GM18520 (cell line): ENCODE data around the gene ST6GALNAC5.

Source experiments
- ATAC-seq: cut with Tn5 transposase; IDR thresholded peaks from one replicate; pipeline ENCODE4 v1.9.1; 2021; ENCODE audit not compliant: unreplicated experiment

The ST6GALNAC5 gene

DNA sequence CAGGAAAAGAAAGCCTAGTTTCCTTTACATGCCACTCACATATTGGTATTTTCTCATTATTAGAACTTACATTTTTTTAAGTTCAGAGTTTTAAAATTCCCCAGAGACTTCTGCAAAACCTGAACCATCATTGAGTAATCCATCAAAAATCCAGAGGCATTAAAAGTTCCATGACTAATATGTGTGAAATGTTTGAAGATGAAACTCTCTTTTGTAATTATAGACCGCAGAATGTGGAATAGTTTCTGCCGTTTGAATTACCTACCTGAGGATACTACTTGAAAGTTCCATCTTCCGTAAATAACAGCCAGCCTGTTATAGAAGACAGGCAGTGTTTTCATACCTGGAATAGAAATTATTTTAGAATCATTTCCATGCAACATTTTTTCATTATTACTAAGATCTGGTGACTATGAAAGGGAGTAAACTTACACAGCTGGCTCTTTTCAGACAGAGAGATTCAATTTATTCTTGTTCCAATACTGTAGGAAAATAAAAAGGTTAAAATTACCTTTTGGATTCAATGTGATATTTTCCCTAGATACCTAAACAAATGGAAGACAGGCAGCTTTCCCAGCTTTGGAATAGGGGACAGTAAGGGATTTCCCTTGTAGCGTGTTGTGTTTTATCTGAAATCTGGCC is 131.4 kb downstream of the ST6GALNAC5 start:
- no peak for ATAC-seq

- ATAC-seq = no peak
Observed at GRCh38 chr1:77007675-77008074, 140.4 kb downstream of the ST6GALNAC5 start.

GRCh38 chr1:77010937-77011336 is 143.7 kb downstream of the ST6GALNAC5 start:
- no peak for ATAC-seq

- no peak for ATAC-seq
Observed at GRCh38 chr1:77012066-77012465, 144.8 kb downstream of the ST6GALNAC5 start.

- ATAC-seq = no peak
Observed at GRCh38 chr1:77014073-77014788, 147.0 kb downstream of the ST6GALNAC5 start.

DNA sequence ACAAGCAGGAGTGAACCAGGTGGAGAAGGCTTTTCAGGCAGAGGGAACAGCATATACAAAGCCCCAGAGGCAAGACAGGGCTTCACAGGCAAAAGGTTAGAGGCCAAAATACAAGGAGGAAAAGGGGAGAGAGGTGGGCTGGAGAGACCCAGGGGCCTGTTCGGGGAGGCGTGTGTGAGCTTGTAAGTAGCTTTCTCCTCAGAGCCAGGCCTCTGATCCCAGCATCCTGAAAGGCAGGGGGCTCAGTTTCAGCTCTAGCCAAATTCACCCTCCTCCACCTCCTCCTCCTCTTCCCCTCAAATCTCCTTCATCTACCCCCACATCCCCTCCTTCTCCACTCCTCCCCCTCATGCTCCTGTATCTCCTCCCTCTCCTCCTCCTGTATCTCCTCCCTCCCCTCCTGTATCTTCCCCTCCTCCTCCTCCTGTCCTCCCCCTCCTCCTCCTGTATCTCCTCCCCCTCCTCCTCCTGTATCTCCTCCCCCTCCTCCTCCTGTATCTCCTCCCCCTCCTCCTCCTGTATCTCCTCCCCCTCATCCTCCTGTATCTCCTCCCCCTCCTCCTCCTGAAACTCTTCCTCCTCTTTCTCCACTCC is 148.6 kb downstream of the ST6GALNAC5 start:
- no peak for ATAC-seq

DNA sequence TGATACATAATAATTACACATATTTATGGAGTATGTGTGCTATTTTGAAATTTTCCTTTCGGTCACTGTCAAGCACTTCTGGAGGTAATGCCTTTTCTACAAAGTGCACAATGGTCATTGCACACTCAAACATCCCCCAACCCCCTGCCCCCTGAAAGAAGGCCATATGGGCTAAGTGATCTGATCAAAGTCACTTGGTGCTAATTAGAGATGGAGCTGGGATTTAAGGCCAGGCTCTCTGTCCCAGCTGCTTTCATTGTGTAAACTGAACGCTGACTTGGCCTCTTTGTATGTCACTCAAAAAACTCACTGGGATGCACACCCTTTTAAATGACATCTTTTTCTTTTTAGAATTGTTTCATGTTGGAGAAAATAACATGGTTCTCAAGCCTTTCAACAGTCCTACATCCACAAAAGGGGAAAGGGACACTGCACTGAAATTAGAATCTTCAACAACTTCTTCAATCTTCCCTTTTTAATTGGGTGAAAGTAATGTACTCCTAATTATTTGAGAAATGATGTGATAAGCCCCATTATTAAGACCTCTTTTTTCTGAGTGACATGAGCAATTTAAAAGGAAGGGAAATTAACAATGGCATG is 149.2 kb downstream of the ST6GALNAC5 start:
- no peak for ATAC-seq

DNA sequence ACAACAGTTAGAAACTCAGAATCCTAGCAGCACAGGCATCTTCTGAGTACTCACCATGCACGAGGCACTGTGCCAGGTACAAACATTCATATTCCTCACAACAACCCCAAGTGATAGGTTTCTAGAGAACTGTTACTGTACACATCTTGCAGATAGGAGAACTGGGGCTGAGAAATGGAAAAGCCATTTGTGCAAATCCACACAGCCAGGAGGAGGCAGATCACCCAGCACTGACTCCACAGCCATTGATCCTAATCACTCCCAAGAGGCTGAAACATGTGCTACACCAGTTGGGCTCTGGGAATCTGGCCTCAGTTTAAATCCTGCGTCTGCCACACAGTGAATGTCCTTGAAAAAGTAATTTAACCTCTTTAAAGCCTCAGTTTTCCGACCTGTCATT is 151.0 kb downstream of the ST6GALNAC5 start:
- no peak for ATAC-seq

GRCh38 chr1:77018761-77019160 is 151.5 kb downstream of the ST6GALNAC5 start:
- no peak for ATAC-seq

DNA sequence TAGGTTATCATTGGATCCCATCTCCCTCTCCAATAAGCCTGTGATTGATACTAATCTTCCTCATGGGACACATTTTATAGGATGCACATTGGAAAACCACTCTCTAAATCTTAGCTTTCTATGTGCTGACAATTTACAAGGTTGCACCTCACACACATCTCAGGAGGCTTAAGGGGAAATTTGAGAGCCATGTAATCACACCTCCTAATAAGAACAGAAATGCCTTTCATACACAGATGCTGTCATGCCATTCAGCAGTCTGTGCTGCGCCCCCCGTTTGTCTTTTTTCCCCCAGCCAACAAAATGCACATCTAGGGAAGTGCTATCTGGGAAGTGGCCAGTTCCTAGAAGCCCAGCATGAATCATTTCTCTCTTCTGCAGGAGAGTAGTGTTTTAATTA is 154.5 kb downstream of the ST6GALNAC5 start:
- ATAC-seq = no peak

- no peak for ATAC-seq
Observed at GRCh38 chr1:77024500-77024899, 157.2 kb downstream of the ST6GALNAC5 start.

- no peak for ATAC-seq
Observed at GRCh38 chr1:77025599-77025998, 158.3 kb downstream of the ST6GALNAC5 start.

DNA sequence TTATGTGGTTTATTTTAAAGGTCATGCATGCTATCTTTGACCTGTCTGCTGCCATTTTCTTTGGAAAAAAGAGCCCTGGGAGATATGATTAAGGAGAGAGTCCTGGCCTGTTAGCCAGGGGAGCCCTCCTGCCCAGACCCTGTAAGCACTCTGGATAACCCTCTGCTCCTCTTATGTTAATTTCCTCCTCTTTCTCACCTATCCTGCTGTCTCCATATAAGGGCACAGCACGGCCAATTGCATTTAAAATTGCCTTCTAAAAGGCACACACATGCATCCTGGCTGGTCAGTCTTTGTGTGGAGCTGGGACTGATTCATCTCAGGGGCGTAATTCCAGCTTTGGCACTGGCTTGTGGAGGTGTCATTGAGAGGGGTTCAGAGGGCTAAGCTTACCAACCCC is 158.9 kb downstream of the ST6GALNAC5 start:
- no peak for ATAC-seq

GRCh38 chr1:77026640-77027039 is 159.4 kb downstream of the ST6GALNAC5 start:
- no peak for ATAC-seq

DNA sequence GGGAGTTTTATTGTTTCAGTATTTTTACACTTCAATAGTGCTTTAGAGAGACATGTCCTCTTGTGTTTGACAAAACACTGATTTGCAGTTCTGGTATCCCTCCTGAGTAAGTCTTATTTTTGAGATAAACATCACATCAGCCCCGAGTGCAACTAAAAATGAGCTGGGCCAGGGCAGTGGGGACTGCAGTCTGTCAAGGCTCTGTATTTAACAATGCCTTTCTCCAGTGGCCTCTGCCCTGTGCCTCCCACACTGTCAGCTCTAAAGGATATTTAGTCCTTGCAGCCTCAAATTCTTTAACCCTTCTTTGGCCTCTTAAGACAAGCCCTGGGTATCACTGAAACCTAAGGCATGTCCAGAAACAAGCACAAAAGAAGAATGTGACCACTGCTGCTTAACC is 160.6 kb downstream of the ST6GALNAC5 start:
- no peak for ATAC-seq

- no peak for ATAC-seq
Observed at GRCh38 chr1:77030401-77031105, 163.3 kb downstream of the ST6GALNAC5 start.

DNA sequence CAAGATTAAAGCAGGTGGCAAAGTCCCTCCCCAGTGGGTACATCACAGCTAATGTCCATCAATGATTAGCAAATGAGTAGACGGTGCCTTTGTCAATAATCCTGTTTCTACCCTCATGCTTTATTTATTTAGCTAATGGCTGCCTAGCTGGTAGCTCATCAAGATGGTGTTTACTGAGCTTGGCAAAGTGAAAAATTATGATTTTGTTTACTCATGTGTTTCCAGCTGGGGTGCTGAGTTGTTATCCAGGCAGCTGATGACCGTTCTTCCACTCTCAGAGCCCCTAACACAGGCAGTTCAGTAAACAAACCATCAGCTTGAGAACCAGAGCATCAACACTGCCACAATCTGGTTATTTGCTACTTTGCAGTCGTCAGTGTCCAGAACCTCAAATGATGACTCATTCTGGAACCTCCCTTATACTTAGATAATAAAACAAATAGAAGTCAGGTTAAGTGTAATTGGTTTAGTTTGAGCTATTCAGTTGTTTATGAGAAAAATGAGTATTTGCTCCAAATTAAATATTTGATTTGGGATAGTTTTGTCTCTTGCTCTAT is 163.9 kb downstream of the ST6GALNAC5 start:
- no peak for ATAC-seq

- ATAC-seq = no peak
Observed at GRCh38 chr1:77036560-77036959, 169.3 kb downstream of the ST6GALNAC5 start.

GRCh38 chr1:77037038-77037437 is 169.8 kb downstream of the ST6GALNAC5 start:
- no peak for ATAC-seq

DNA sequence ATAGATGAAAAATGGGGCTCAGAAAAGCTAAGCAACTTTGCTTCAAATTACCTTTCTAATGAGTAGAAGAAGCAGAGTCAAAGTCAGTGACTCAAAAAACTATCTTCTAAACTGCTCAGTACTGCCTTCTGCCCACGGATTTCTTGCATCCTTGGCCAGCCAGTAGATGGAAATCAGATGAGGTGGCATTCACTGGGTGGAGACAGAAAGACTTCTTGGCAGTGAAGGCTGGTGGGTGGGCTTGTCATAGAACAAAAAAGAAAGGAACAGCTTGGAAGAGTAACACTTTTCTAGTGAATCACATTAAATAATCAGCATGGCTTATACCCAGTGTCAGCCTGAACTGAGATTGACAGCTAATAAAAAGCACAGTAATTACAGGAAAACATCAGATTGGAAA is 170.7 kb downstream of the ST6GALNAC5 start:
- ATAC-seq = no peak

DNA sequence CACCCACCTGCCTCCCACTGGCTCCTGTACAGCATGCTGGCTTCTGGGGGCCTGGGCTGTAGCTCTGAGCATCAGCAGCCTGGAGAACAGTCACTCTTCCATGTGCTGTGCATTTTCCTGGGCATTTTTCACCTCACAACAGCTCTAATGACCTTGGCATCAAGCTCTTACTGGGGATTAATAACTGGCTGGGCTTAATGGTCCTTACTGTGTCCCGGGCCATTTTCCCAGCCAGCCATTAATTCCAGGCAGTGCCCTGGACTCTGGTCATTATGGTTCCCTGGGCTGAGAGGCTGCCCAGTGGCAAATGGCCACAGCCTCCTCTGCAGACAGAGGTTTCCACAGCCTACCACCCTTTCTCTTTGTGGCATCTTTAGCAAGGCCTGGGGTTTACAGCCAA is 171.8 kb downstream of the ST6GALNAC5 start:
- ATAC-seq = no peak
